ENCODE measurements around the gene KRABD2.
"Not testable (repeated sequence)": the region's sequence is repeated elsewhere in the genome, so short reads cannot be mapped to it uniquely, and the experiment has no call there.

The KRABD2 gene

DNA sequence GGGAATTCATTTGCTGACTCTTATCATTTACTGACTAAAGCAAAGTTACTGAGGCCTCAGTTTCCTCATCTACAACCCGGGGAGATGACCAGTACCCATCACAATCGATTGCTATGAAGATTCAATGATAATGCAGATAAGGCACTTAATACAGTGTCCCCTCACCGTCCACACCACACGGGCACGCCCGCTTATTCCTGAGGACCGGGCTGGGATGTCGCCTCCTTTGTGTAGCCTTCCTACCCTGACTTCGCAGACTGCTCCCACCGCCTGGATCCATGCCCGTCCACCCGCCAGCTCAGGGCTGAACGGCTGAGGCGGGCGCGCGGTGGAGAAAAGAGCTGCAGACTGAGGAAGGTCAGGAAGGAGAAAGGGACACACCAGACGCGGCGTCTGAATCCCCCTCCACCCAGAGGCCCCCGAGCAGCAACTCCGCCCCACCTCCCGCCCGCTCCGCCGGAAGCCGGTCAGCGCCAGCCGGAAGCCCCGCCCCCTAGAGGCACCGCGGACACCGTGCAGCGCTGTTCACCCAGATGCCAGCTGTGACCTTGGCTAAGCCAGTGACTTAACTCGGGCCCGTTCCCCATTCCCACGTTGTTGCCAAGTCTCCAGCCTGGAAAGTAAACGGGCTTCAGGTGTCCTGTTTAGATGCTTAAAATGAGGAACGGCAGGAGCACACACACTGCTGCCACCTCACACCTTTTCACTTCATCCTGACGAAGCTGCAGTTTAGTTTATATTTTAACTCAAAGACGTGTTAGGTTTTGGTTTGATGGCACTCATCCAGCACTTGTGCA lies at the start of gene KRABD2:
Gene KRABD2 (minus strand): TSS at position 434 of the 797 bp plus-strand sequence.
- in situ Hi-C loops (cut with HindIII; ENCODE audit: low sequenced_read_pairs), result no loop called here

DNA sequence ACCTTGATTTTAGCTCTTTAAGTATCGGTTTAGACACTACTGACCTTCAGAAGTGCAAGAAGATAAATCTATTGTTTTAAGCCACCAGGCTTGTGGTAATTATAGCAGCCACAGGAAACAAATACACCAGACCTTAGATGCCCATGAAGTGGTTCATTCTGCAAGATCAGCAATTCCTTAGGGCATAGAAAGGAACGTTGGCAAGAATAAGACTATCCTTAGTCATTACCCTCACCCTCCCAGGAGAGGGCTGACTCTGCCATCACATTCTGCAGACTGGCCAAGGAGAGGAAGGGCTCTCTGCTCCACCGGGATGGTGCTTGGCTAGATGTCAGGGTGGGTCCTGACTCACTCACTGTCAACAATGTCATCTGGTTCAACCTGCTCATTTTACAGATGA lies 45.1 kb upstream of the KRABD2 start:
- in situ Hi-C loops (cut with HindIII; ENCODE audit: low sequenced_read_pairs), result no loop called here

- in situ Hi-C loops (cut with HindIII; ENCODE audit: low sequenced_read_pairs), result no loop called here
Observed at GRCh38 chr17:8420041-8420934, 43.8 kb upstream of the KRABD2 start.

DNA sequence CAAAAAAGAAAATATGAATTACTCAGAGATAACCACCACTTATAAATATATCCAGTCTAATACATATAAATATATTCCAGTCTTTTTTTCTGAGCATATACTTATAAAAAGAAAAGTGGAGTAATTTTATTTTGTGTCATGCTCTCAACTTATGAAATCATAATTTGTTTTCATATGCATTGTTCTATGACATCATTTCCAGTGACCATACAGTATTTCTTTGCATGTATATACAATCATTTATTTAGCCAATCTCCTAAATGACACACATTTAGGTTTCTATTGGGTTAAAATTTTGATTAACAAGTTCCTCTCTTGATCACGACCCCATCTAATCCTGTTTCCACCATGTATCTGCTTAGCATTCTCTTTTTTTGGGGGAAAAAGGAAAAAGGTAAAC lies 42.8 kb upstream of the KRABD2 start:
- in situ Hi-C loops (cut with HindIII; ENCODE audit: low sequenced_read_pairs), result no loop called here

- in situ Hi-C loops (cut with HindIII; ENCODE audit: low sequenced_read_pairs), result no loop called here
Observed at GRCh38 chr17:8418471-8418870, 42.0 kb upstream of the KRABD2 start.

- in situ Hi-C loops (cut with HindIII; ENCODE audit: low sequenced_read_pairs), result no loop called here
Observed at GRCh38 chr17:8417806-8418205, 41.3 kb upstream of the KRABD2 start.

- in situ Hi-C loops (cut with HindIII; ENCODE audit: low sequenced_read_pairs), result no loop called here
Observed at GRCh38 chr17:8413938-8414337, 37.4 kb upstream of the KRABD2 start.

GRCh38 chr17:8413328-8413727 lies 36.8 kb upstream of the KRABD2 start:
- in situ Hi-C loops (cut with HindIII; ENCODE audit: low sequenced_read_pairs), result no loop called here

DNA sequence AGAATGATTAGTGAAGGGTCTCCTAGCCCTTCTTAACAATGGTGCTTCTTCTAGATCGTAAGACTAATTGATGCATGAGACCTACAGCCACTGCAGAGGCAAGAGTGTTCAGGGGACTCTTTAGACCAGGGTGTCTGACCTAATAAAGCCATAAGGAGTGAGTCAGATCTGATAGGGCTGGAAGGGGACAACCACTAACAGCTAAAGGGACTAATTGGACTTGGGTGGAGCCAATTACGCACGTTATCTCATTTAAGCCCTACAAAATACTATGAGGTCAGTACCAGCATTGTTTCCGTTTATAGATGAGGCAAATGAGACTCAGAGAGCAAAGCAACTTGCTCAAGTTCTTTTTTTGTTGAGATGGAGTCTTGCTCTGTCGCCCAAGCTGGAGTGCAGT lies 35.6 kb upstream of the KRABD2 start:
- in situ Hi-C loops (cut with HindIII; ENCODE audit: low sequenced_read_pairs), result no loop called here

GRCh38 chr17:8410883-8411238 lies 34.4 kb upstream of the KRABD2 start:
- in situ Hi-C loops (cut with HindIII; ENCODE audit: low sequenced_read_pairs), result no loop called here

- in situ Hi-C loops (cut with HindIII; ENCODE audit: low sequenced_read_pairs), result no loop called here
Observed at GRCh38 chr17:8409966-8410882, 33.7 kb upstream of the KRABD2 start.

DNA sequence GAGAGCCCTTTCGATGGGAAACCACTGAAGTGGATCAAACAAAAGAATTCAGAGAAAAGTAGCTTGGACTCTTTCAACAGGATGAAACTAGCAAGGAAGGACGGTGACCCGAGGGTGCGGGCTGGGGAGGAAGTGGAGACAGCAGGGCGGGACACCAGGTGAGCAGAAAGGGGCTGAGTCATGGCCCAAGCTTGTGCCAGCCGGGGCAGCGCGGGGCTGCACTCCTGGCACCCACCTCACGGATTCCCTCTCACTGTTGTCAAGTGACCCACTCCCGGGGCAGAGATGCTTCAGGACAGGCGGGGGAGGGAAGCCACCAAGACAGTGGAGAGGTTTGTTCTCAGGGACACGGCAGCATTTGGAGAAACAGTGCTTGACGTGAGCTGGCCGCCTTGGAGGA lies 31.9 kb upstream of the KRABD2 start:
- in situ Hi-C loops (cut with HindIII; ENCODE audit: low sequenced_read_pairs), result no loop called here

DNA sequence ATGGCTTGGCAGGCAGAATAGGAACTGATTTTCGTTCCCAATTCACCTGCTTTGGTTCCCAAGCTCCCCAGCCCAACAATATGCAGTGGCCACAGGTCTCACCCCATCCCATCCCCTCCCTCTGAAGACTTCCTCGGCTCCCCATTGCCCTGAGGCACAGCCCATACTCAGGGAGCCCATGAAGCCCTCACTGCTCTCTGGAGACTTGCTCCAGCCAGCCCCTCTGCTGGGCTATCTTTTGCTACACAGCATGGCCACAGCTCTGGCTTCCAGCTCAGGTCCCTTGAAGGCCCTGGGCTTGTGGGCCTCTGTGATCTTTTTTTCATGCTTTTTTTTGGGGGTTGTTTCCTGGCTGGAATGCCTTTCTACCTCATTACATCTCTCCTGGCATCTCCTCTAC lies 29.7 kb upstream of the KRABD2 start:
- in situ Hi-C loops (cut with HindIII; ENCODE audit: low sequenced_read_pairs), result no loop called here

DNA sequence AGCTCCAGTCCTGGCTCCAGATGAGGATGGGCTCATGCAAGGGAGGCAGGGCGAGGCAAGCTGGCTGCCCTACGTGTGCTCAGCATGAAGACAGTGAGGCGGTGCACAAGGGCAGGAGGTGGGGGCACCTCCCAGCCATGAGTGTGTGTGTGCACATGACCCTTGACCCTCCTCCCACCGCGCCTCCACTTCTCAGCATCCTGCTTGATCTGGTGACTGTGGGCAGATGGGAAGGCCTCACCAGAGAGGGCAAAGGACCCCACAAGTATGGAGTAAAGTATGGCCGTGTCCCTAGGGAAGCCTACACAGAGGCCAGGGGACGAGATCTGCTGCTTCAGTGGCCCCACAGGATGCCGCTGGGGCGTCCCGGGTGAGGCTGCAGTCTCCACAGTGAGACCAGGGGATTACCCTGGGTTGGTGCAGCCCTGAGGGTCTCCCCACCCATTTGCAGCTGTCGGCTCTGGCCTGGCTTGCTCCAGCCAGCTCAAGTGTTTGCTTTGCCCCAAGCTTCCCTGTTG lies 29.1 kb upstream of the KRABD2 start:
- in situ Hi-C loops (cut with HindIII; ENCODE audit: low sequenced_read_pairs), result no loop called here

DNA sequence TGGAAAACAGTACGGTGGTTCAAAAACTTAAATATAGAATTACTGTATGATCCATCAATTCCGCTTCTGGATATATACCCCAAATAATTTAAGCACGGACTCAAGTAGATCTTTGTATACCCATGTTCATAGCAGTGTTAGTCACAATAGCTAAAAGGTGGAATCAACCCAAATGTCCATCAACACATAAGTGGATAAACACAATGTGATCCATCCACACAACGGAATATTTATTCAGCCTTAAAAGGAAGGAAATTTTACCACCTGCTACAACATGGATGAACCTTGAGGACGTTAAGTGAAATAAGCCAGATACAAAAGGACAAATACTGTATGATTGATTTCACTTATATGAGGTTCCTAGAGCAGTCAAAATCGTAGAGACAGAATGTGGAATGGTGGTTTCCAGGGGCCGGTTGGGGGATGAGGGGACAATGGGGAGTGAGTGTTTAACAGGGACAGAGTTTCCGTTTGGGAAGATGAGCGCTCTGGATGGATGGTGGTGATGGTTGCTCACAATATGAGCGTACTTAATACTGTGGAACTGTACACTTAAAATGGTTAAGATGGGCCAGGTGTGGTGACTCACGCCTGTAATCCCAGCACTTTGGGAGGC lies 26.5 kb upstream of the KRABD2 start:
- in situ Hi-C loops (cut with HindIII; ENCODE audit: low sequenced_read_pairs), result no loop called here

- in situ Hi-C loops (cut with HindIII; ENCODE audit: low sequenced_read_pairs), result no loop called here
Observed at GRCh38 chr17:8401107-8401506, 24.6 kb upstream of the KRABD2 start.

DNA sequence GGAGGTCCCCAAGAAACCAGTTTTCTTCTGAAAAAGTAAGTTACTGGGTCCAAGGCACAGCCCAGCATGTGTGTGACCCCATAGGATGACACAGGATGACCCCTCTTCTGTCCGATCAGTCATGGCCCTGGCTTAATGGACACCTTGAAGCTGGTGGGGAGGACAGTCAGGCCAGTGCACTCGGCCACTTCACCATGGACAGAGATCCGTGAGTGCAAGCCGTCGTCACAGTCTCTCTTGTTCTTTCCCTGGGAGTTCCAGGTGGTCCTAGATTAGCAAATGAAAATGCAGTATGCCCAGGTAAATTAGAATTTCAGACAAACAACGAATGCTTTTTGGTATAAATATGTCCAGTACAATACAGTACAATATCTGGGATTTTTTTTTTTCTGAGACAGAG lies 22.5 kb upstream of the KRABD2 start:
- in situ Hi-C loops (cut with HindIII; ENCODE audit: low sequenced_read_pairs), result no loop called here

DNA sequence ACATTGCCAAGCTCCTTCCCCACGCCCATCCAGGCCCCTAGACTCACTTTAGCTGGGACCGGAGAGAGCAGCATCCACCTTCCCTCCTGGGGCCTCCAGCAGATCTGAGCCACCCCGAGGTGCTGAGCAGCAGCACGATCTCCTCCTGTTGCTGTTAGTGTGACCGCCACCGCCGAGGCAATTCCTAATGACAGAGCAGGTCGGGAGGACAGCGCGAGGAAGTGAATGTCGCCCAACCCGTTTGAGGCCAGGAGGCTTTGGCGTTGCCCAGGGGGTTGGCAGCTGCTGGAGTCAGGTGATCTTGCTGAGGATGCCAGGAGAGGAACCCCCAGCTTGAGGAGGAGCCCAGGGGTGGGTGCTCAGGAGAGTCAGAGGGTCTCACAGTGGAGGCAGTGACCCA lies 21.1 kb upstream of the KRABD2 start, which contains the start of gene RNF222:
Gene RNF222 (minus strand): TSS at position 192 of the 400 bp plus-strand sequence. CDS start 4,366 bp downstream, outside the sequence.
- in situ Hi-C loops (cut with HindIII; ENCODE audit: low sequenced_read_pairs), result no loop called here

DNA sequence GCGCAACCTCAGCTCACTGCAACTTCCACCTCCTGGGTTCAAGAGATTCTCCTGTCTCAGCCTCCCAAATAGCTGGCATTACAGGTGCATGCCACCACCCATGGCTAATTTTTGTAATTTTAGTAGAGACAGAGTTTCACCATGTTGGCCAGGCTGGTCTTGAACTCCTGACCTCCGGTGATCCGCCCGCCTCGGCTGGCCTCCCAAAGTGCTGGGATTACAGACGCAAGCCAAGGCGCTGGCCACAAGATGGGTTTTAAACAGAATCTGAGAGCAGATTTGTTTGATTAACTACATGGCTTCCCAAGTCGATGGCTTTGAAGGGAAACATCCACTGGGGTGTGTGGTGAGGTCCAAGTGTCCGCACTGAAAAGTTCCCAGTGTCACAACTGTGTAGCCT lies 18.0 kb upstream of the KRABD2 start:
- in situ Hi-C loops (cut with HindIII; ENCODE audit: low sequenced_read_pairs), result not testable (repeated sequence)
